Measurements from ENCODE around the gene TP53BP2. TPM values are rescaled to one million over a fixed set of nuclear protein-coding genes. Genes with fewer than 3 reads are reported as not detected.
A peak's percentile ranks its signal among the peaks of the same experiment; 100 is the strongest.

The TP53BP2 gene
- total RNA-seq, 1 experiment from 2014 or later: 32.0 TPM

DNA sequence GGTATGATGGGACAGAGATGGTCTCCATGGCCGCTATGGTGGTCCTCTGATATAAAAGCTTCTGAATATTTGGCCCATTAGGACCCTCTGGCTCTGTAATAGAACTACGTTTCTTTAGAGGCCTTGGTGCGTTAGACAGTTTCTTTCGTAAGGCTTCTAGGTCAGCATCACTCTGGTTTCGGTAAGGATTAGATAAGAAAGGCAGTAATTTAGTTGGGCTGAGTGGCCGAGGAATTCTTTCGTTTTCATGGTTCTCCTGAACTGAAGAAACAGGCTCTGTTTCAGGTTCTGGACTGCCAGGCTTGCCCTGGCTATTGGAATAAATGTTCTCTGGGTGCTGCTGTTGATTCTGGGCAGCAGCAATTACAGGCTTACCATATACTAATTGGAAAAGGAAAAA lies 49.5 kb downstream of the TP53BP2 start:
- Histone ChIP-seq H3K27me3 (ENCODE audit: low read length) (no peaks in the 10 kb centered on the region), H3K9me2 (replicated peaks; ENCODE audit: low read length) (no peaks in the 10 kb centered on the region), H3K79me2 (ENCODE audit: low read length) (no peaks in the 10 kb centered on the region), H3F3A (ENCODE audit: low read length, unreplicated experiment) (no peaks in the 10 kb centered on the region), H2AFZ (ENCODE audit: low read length) (no peak overlapping the region), H3K4me1 (ENCODE audit: insufficient read depth, low read length) (0 out of 2 replicates have a peak, but pooled peaks cover 6% of the 10 kb centered on the region), H4K20me1 (ENCODE audit: low read length) (no peaks in the 10 kb centered on the region), H3K4me2 (ENCODE audit: low read length) (no peak overlapping the region), H3K36me3 (ENCODE audit: low read depth, low read length) (peaks cover 23% of the 10 kb centered on the region; the same call in 1 of the 2 replicates), H3K27ac (ENCODE audit: low read length) (no peak overlapping the region), H3K4me3 (ENCODE audit: low read length) (no peak overlapping the region), H3K9ac (ENCODE audit: low read length) (no peak overlapping the region), H3K9me3 (ENCODE audit: low read length) (no peaks in the 10 kb centered on the region)
- no peak for ATAC-seq
- BruUV-seq (replicated peaks): no TSS peak
- intact Hi-C loops (cut with micrococcal nuclease): no loop called here
- DNase-seq: no peak
- ChIA-PET CTCF (no interaction called here), POLR2A (ENCODE audit: unreplicated experiment) (no interaction called here)
- TF ChIP-seq CTCF (conservative IDR thresholded peaks at IDR 0.05; ENCODE audit: low read depth, low read length): no peak
- TF ChIP-seq EZH2 (IDR thresholded peaks at IDR 0.05; ENCODE audit: low read length, unreplicated experiment): no peak
- TF ChIP-seq EZH2phosphoT487 (IDR thresholded peaks at IDR 0.05; ENCODE audit: borderline replicate concordance, low read length): no peak

- ChIA-PET POLR2A (ENCODE audit: unreplicated experiment) (interaction anchor here (0.6 kb wide), 1 partner anchor 13 kb away, joined by 4 read pairs; no protein-coding TSS in a partner anchor), CTCF (no interaction called here)
- H3K9me2 ChIP-seq (replicated peaks; ENCODE audit: low read length): no peaks in the 10 kb centered on the region
- TF ChIP-seq EZH2 (IDR thresholded peaks at IDR 0.05; ENCODE audit: low read length, unreplicated experiment) (no peak), CTCF (conservative IDR thresholded peaks at IDR 0.05; ENCODE audit: low read depth, low read length) (no peak), EZH2phosphoT487 (IDR thresholded peaks at IDR 0.05; ENCODE audit: borderline replicate concordance, low read length) (no peak)
- DNase-seq (peak; percentile 39), ATAC-seq (no peak; the same call in 1 of the 2 replicates)
- no peaks in the 10 kb centered on the region for H3F3A ChIP-seq (ENCODE audit: low read length, unreplicated experiment)
- no peak overlapping the region for H3K4me2 ChIP-seq (ENCODE audit: low read length)
- H2AFZ ChIP-seq (ENCODE audit: low read length): no peak overlapping the region
- peaks cover 13% of the 10 kb centered on the region; the same call in 1 of the 2 replicates for H3K36me3 ChIP-seq (ENCODE audit: low read depth, low read length)
- no peaks in the 10 kb centered on the region for H3K27me3 ChIP-seq (ENCODE audit: low read length)
- no peaks in the 10 kb centered on the region for H4K20me1 ChIP-seq (ENCODE audit: low read length)
- H3K27ac ChIP-seq (ENCODE audit: low read length): no peak overlapping the region
- H3K4me1 ChIP-seq (ENCODE audit: insufficient read depth, low read length): 0 out of 2 replicates have a peak, but pooled peaks cover 6% of the 10 kb centered on the region
- no peaks in the 10 kb centered on the region for H3K79me2 ChIP-seq (ENCODE audit: low read length)
- BruUV-seq (replicated peaks): no TSS peak
- H3K9me3 ChIP-seq (ENCODE audit: low read length): no peaks in the 10 kb centered on the region
- intact Hi-C loops (cut with micrococcal nuclease): no loop called here
- H3K9ac ChIP-seq (ENCODE audit: low read length): no peak overlapping the region
- no peak overlapping the region for H3K4me3 ChIP-seq (ENCODE audit: low read length)
Observed at GRCh38 chr1:223794136-223794880, 51.4 kb downstream of the TP53BP2 start.

- DNase-seq: no peak
- POLR2A ChIA-PET (ENCODE audit: unreplicated experiment): interaction anchor here (0.6 kb wide), 1 partner anchor 13 kb away, joined by 4 read pairs; no protein-coding TSS in a partner anchor
- H3K9me3 ChIP-seq (ENCODE audit: low read length): no peaks in the 10 kb centered on the region
- H4K20me1 ChIP-seq (ENCODE audit: low read length): no peaks in the 10 kb centered on the region
- H3K4me3 ChIP-seq (ENCODE audit: low read length): no peak overlapping the region
- no peak overlapping the region for H3K27ac ChIP-seq (ENCODE audit: low read length)
- no TSS peak for BruUV-seq (replicated peaks)
- no peak for ATAC-seq
- no peaks in the 10 kb centered on the region for H3K79me2 ChIP-seq (ENCODE audit: low read length)
- H3K4me2 ChIP-seq (ENCODE audit: low read length): no peak overlapping the region
- no peaks in the 10 kb centered on the region for H3K9me2 ChIP-seq (replicated peaks; ENCODE audit: low read length)
- CTCF ChIA-PET: no interaction called here
- H3K9ac ChIP-seq (ENCODE audit: low read length): no peak overlapping the region
- no peaks in the 10 kb centered on the region for H3F3A ChIP-seq (ENCODE audit: low read length, unreplicated experiment)
- H3K4me1 ChIP-seq (ENCODE audit: insufficient read depth, low read length): 0 out of 2 replicates have a peak, but pooled peaks cover 6% of the 10 kb centered on the region
- TF ChIP-seq CTCF (conservative IDR thresholded peaks at IDR 0.05; ENCODE audit: low read depth, low read length): no peak
- TF ChIP-seq EZH2phosphoT487 (IDR thresholded peaks at IDR 0.05; ENCODE audit: borderline replicate concordance, low read length): no peak
- no peak for TF ChIP-seq EZH2 (IDR thresholded peaks at IDR 0.05; ENCODE audit: low read length, unreplicated experiment)
- H2AFZ ChIP-seq (ENCODE audit: low read length): no peak overlapping the region
- H3K27me3 ChIP-seq (ENCODE audit: low read length): no peaks in the 10 kb centered on the region
- intact Hi-C loops (cut with micrococcal nuclease): no loop called here
- peaks cover 12% of the 10 kb centered on the region; the same call in 1 of the 2 replicates for H3K36me3 ChIP-seq (ENCODE audit: low read depth, low read length)
Observed at GRCh38 chr1:223793716-223794115, 52.0 kb downstream of the TP53BP2 start.

Data from PC-3 (cell line).